GM12878 (cell line): ENCODE measurements around the gene TULP4. TPM values are rescaled to one million over a fixed set of nuclear protein-coding genes. Genes with fewer than 3 reads are reported as not detected.

Experiments used
- ATAC-seq: fragments of 200-7000 bp; cut with Tn5 transposase; 3 replicates; pipeline ENCODE4 v1.9.1; 2020; ENCODE audit warnings: mild to moderate bottlenecking, moderate library complexity
- BruUV-seq: library from RNA; stranded (reverse); fragments of 400-500 nt; replicated peaks from 2 replicates; lab custom pipeline; 2021; lab: Mats Ljungman, UMichigan
- CTCF ChIA-PET: fragments of 300-600 bp; sonication (Branson Sonifier 250); formaldehyde crosslinking; extraction: SDS; loops from one replicate; lab custom pipeline; 2021; ENCODE audit warnings: inconsistent platforms; lab: Yijun Ruan, JAX
- POLR2A ChIA-PET: fragments of 350-600 bp; formaldehyde crosslinking; extraction: SDS; loops from one replicate; lab custom pipeline; 2021; ENCODE audit warnings: inconsistent platforms; lab: Charles Lee
- RAD21 ChIA-PET: fragments of 300-600 bp; sonication (Branson Sonifier 250); formaldehyde crosslinking; loops from one replicate; lab custom pipeline; 2023; ENCODE audit warnings: antibody characterized with exemption; ENCODE audit not compliant: unreplicated experiment; lab: Charles Lee
- SMC1A ChIA-PET: fragments of 300-600 bp; sonication (Branson Sonifier 250); formaldehyde crosslinking; loops from one replicate; lab custom pipeline; 2023; ENCODE audit not compliant: unreplicated experiment, uncharacterized antibody; lab: Charles Lee
- DNase-seq: peaks from one replicate; pipeline ENCODE4 v3.0.0-alpha.2; 2011; ENCODE audit warnings: low read depth, low spot score
- FAIRE-seq: peaks from 3 replicates; lab custom pipeline; 2011; peaks lifted over from hg19 to GRCh38; lab: Jason Lieb, UNC
- H2AFZ ChIP-seq: 2 replicates; pipeline ENCODE4 v1.6.0; 2011; ENCODE audit warnings: low read depth, low read length, control low read depth; ENCODE audit not compliant: control insufficient read depth
- H3K27ac ChIP-seq: 2 replicates; pipeline ENCODE4 v1.5.1; 2011; ENCODE audit warnings: control low read depth; ENCODE audit not compliant: control insufficient read depth, insufficient read depth
- H3K27me3 ChIP-seq, 2 experiments: replicated peaks in 1 of 2; 2 replicates each; pipeline versions ENCODE4 v1.6.0 to v1.6.1; 2011; ENCODE audit warnings: low read length in 1 of 2; ENCODE audit not compliant: control insufficient read depth in 2 of 2, insufficient read depth in 2 of 2
- H3K36me3 ChIP-seq, 2 experiments: 2 replicates each; pipeline ENCODE4 v1.5.1; 2011; ENCODE audit warnings: low read length in 1 of 2; ENCODE audit not compliant: control insufficient read depth in 2 of 2, insufficient read depth in 2 of 2
- H3K4me1 ChIP-seq: 2 replicates; pipeline ENCODE4 v1.6.1; 2011; ENCODE audit warnings: mild to moderate bottlenecking, low read length, moderate library complexity, mixed read lengths; ENCODE audit not compliant: control insufficient read depth, insufficient read depth
- H3K4me2 ChIP-seq: 2 replicates; pipeline ENCODE4 v1.6.0; 2011; ENCODE audit warnings: control low read depth; ENCODE audit not compliant: control insufficient read depth, insufficient read depth
- H3K4me3 ChIP-seq: fragments of 200-600 bp; sonication (generic); 2 replicates; pipeline ENCODE4 v1.5.1; 2016
- H3K79me2 ChIP-seq: 2 replicates; pipeline ENCODE4 v1.6.0; 2011; ENCODE audit warnings: low read length; ENCODE audit not compliant: control insufficient read depth, insufficient read depth
- H3K9ac ChIP-seq: 2 replicates; pipeline ENCODE4 v1.8.0; 2011; ENCODE audit warnings: low read length, control low read depth, mixed read lengths; ENCODE audit not compliant: control insufficient read depth, insufficient read depth
- H3K9me3 ChIP-seq: replicated peaks from 3 replicates; pipeline ENCODE4 v1.5.1; 2011; ENCODE audit warnings: mild to moderate bottlenecking, low read length; ENCODE audit not compliant: control insufficient read depth, insufficient read depth
- H4K20me1 ChIP-seq: 2 replicates; pipeline ENCODE4 v1.6.0; 2011; ENCODE audit not compliant: control insufficient read depth, insufficient read depth
- ATF7 ChIP-seq: fragments of 450-650 bp; IDR thresholded peaks from 2 replicates; pipeline ENCODE4 v1.6.1; 2016; ENCODE audit warnings: low read depth, mild to moderate bottlenecking
- BCL11A ChIP-seq: IDR thresholded peaks from 2 replicates; pipeline ENCODE4 v1.6.1; 2011; ENCODE audit warnings: low read depth, low read length
- BCLAF1 ChIP-seq: fragments of 450-650 bp; IDR thresholded peaks from 2 replicates; pipeline ENCODE4 v1.6.1; 2017; ENCODE audit warnings: antibody characterized with exemption, mild to moderate bottlenecking, moderate library complexity
- CHD4 ChIP-seq: fragments of 200-600 bp; sonication (generic); IDR thresholded peaks from 2 replicates; pipeline ENCODE4 v1.6.1; 2016; ENCODE audit warnings: mild to moderate bottlenecking
- CTCF ChIP-seq, 3 experiments: IDR thresholded peaks in 2 of 3; conservative IDR thresholded peaks in 1 of 3; 2 replicates each; pipeline ENCODE4 v1.5.1; 2011; ENCODE audit warnings: low read depth in 3 of 3, low read length in 3 of 3, mild to moderate bottlenecking in 3 of 3, control low read depth in 2 of 3, moderate library complexity in 2 of 3, inconsistent platforms in 1 of 3, mixed read lengths in 1 of 3; ENCODE audit not compliant: control insufficient read depth in 2 of 3, insufficient read depth in 1 of 3; ENCODE audit errors: extremely low read depth in 1 of 3
- IKZF2 ChIP-seq, 2 experiments: fragments of 450-650 bp; IDR thresholded peaks; 2 replicates each; pipeline ENCODE4 v1.6.1; 2017; ENCODE audit warnings: mild to moderate bottlenecking in 2 of 2, moderate library complexity in 2 of 2
- IRF3 ChIP-seq: fragments of 450-650 bp; IDR thresholded peaks from 2 replicates; pipeline ENCODE4 v1.6.1; 2014; ENCODE audit warnings: mild to moderate bottlenecking
- NR2C1 ChIP-seq: fragments of 450-650 bp; IDR thresholded peaks from 2 replicates; pipeline ENCODE4 v1.6.1; 2017; ENCODE audit warnings: antibody characterized with exemption, mild to moderate bottlenecking, moderate library complexity
- SIN3A ChIP-seq: IDR thresholded peaks from 2 replicates; pipeline ENCODE4 v1.6.1; 2012; ENCODE audit warnings: low read depth, low read length, improper control_type of control experiment
- SUZ12 ChIP-seq: fragments of 200-600 bp; sonication (generic); IDR thresholded peaks from one replicate; pipeline ENCODE4 v1.6.1; 2018; ENCODE audit warnings: antibody characterized with exemption, mild to moderate bottlenecking; ENCODE audit not compliant: unreplicated experiment
- TCF12 ChIP-seq: IDR thresholded peaks from 2 replicates; pipeline ENCODE4 v1.6.1; 2011; ENCODE audit warnings: low read depth, mild to moderate bottlenecking, low read length
- WGBS: methylation state at CpG from one replicate; pipeline ENCODE4 v1.1.6; 2016; ENCODE audit warnings: low lambda C conversion rate; ENCODE audit not compliant: insufficient replicate concordance, insufficient coverage; ENCODE audit errors: missing lambda C conversion rate; 5-methylcytosine and 5-hydroxymethylcytosine counted together
- in situ Hi-C: fragments of 300-500 bp; cut with MboI; formaldehyde crosslinking; loops from 9 replicates; pipeline ENCODE4 v1.14.3; 2018; ENCODE audit warnings: mixed read lengths
- intact Hi-C: fragments of 100-400 bp; cut with micrococcal nuclease; formaldehyde crosslinking; loops from one replicate; pipeline ENCODE4 v1.14.2; 2022; ENCODE audit not compliant: unreplicated experiment
- polyA plus RNA-seq, 11 experiments: library from polyadenylated mRNA; depleted of rRNA in 4 of 11; unstranded in 6 of 11; stranded (reverse) in 5 of 11; fragments of >200 nt; fragmentation: Nextera tagmentation in 4 of 11; fragmentation: Illumina TruSeq in 1 of 11; extraction: Ambion mirVana in 4 of 11; extraction: Trizol in 1 of 11; gene quantifications; 1 replicate in 1 of 11; 2 replicates in 10 of 11; pipeline versions ENCODE4 v1.2.1 to v1.2.3, GENCODE V29; 2011 to 2016; ENCODE audit warnings: inconsistent platforms in 2 of 11, missing spikeins in 2 of 11, low read depth in 1 of 11
- total RNA-seq, 4 experiments: library from RNA; depleted of rRNA in 3 of 4; stranded (reverse); fragments of >200 nt in 3 of 4; fragmentation: Illumina TruSeq in 1 of 4; extraction: Trizol in 1 of 4; gene quantifications; 2 replicates each; pipeline versions ENCODE4 v1.2.1 to v1.2.3, GENCODE V29; 2013 to 2021
- TF ChIP-seq, protein P1 (sequence below): fragments of 450-650 bp; formaldehyde crosslinking; IDR thresholded peaks from 2 replicates; pipeline ENCODE4 v1.4.0; 2020; ENCODE audit warnings: mild to moderate bottlenecking, moderate library complexity
- TF ChIP-seq, protein P2 (sequence below): fragments of 150-350 bp; IDR thresholded peaks from 2 replicates; pipeline ENCODE4 v1.6.1; 2014; ENCODE audit warnings: mild to moderate bottlenecking, low read depth, low read length

Gene TULP4
- total and polyA plus RNA-seq, 10 of the 15 experiments (the other 5 are each of a cell fraction or from before 2014, with no cell fraction given) = 0.73 to 31.8 (median 14.0) TPM

GRCh38 chr6:158337332-158337731, 25.1 kb downstream of the TULP4 start:
- CTCF ChIA-PET = no interaction called here
- H3K79me2 ChIP-seq = no peaks in the 10 kb centered on the region; the same call in 1 of the 2 replicates
- BruUV-seq = no TSS peak
- TF ChIP-seq IRF3 (no peak), TCF12 (no peak), NR2C1 (no peak), CHD4 (no peak), ATF7 (no peak), BCL11A (no peak), CTCF (IDR thresholded peaks at IDR 0.05 in 2 of 3, conservative IDR thresholded peaks at IDR 0.05 in 1 of 3; ENCODE audit: control insufficient read depth in 2 of 3, extremely low read depth in 1 of 3, insufficient read depth in 1 of 3, low read depth in 3 of 3, low read length in 3 of 3) (no peak), SIN3A (no peak), IKZF2 (IDR thresholded peaks at IDR 0.05) (no peak), BCLAF1 (no peak), SUZ12 (no peak)
- TF ChIP-seq, protein P1, sequence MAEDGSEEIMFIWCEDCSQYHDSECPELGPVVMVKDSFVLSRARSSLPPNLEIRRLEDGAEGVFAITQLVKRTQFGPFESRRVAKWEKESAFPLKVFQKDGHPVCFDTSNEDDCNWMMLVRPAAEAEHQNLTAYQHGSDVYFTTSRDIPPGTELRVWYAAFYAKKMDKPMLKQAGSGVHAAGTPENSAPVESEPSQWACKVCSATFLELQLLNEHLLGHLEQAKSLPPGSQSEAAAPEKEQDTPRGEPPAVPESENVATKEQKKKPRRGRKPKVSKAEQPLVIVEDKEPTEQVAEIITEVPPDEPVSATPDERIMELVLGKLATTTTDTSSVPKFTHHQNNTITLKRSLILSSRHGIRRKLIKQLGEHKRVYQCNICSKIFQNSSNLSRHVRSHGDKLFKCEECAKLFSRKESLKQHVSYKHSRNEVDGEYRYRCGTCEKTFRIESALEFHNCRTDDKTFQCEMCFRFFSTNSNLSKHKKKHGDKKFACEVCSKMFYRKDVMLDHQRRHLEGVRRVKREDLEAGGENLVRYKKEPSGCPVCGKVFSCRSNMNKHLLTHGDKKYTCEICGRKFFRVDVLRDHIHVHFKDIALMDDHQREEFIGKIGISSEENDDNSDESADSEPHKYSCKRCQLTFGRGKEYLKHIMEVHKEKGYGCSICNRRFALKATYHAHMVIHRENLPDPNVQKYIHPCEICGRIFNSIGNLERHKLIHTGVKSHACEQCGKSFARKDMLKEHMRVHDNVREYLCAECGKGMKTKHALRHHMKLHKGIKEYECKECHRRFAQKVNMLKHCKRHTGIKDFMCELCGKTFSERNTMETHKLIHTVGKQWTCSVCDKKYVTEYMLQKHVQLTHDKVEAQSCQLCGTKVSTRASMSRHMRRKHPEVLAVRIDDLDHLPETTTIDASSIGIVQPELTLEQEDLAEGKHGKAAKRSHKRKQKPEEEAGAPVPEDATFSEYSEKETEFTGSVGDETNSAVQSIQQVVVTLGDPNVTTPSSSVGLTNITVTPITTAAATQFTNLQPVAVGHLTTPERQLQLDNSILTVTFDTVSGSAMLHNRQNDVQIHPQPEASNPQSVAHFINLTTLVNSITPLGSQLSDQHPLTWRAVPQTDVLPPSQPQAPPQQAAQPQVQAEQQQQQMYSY (CRISPR knock-in tag) = no peak
- TF ChIP-seq, protein P2, sequence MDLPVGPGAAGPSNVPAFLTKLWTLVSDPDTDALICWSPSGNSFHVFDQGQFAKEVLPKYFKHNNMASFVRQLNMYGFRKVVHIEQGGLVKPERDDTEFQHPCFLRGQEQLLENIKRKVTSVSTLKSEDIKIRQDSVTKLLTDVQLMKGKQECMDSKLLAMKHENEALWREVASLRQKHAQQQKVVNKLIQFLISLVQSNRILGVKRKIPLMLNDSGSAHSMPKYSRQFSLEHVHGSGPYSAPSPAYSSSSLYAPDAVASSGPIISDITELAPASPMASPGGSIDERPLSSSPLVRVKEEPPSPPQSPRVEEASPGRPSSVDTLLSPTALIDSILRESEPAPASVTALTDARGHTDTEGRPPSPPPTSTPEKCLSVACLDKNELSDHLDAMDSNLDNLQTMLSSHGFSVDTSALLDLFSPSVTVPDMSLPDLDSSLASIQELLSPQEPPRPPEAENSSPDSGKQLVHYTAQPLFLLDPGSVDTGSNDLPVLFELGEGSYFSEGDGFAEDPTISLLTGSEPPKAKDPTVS = no peak

More at GRCh38 chr6:158337332-158337731, 25.1 kb downstream of the TULP4 start:
- H2AFZ ChIP-seq = no peak overlapping the region
- H3K9me3 ChIP-seq = peaks cover 1% of the 10 kb centered on the region; the same call in 1 of the 3 replicates
- H4K20me1 ChIP-seq = no peaks in the 10 kb centered on the region
- H3K36me3 ChIP-seq = no peaks in the 10 kb centered on the region; a peak in 2 of 4 replicates
- 91% methylated on average over 2 of the region's 2 CpGs for whole genome bisulfite sequencing
- H3K4me2 ChIP-seq = no peak overlapping the region
- ATAC-seq (no peak), DNase-seq (no peak), FAIRE-seq (no peak)
- no peaks in the 10 kb centered on the region for H3K27me3 ChIP-seq
- ChIA-PET SMC1A (no interaction called here), RAD21 (interaction anchor here (0.8 kb wide), 1 partner anchor 8 kb away, joined by 3 read pairs; no protein-coding TSS in a partner anchor), POLR2A (interaction anchor here (1.0 kb wide), 1 partner anchor 47 kb away, joined by 3 read pairs; no protein-coding TSS in a partner anchor)
- no peak overlapping the region for H3K9ac ChIP-seq
- H3K27ac ChIP-seq = no peak overlapping the region
- H3K4me3 ChIP-seq = no peak overlapping the region
- intact Hi-C loops (no loop called here), in situ Hi-C loops (no loop called here)
- H3K4me1 ChIP-seq = no peaks in the 10 kb centered on the region
